ENCODE measurements around the gene DNAJC28.
"Not testable (repeated sequence)": the region's sequence is repeated elsewhere in the genome, so short reads cannot be mapped to it uniquely, and the experiment has no call there.

DNAJC28 gene, protein sequence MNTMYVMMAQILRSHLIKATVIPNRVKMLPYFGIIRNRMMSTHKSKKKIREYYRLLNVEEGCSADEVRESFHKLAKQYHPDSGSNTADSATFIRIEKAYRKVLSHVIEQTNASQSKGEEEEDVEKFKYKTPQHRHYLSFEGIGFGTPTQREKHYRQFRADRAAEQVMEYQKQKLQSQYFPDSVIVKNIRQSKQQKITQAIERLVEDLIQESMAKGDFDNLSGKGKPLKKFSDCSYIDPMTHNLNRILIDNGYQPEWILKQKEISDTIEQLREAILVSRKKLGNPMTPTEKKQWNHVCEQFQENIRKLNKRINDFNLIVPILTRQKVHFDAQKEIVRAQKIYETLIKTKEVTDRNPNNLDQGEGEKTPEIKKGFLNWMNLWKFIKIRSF

DNA sequence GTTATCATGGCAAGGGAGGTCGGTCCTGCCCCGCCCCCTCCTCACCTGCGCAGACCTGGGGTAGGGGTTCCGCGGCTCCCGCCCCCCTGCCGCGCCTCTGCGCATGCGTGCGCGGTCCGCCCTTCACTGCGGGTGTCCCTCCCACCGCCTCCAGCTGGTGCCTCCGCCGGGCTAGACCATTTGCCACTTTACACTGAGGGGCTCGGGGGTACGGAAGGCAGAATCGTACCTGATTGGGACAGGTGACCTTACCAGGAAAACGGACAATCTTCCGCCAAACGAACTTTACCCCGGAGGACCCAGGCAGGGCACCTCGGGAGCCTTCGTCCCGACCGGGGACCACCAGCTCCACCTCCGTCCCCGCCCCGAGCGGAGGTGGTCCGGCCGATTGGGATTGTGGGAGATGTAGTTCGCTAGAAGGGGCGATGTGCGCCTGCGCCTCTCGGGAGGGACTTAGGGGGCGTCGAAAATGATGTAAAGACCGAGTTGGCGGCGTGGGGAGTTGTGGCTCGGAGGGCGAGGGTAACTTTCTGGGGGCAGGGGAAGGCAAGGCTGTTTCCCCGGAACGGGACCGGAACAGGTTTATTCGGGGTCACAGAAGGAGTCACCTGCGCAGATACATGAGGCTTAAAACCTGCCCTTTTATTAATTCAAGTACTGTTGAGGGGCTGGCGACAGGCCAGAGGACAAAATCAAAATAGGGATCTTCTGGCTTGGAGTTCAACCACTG, at the start of gene DNAJC28:
DNAJC28 (minus strand) TSS at position 344 of the 730 bp plus-strand sequence. CDS start 2,323 bp downstream, outside the sequence.
- peak; percentile 66 to 99 (median 92) for DNase-seq

DNA sequence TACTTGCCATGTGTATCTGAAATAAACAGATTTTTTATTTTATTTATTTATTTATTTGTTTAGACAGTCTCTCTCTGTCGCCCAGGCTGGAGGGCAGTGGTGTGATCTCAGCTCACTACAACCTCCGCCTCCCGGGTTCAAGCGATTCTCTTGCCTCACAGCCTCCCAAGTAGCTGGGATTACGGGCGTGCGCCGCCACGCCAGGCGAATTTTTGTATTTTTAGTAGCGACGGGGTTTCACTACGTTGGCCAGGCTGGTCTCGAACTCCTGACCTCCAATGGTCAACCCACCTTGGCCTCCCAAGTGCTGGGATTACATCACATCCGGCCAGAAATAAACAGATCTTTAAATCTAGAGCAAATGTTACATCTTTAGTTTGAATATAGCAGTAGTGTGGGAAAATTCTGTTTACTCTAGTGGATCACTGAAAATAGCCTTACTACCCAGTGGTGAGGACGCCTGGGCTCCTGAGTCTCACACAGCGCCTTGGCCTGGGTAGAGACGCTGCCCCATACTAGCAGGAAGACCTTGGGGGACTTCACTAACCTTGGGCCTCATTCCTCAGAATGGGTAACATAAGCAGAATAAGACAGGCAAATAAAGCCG, 49.7 kb upstream of the DNAJC28 start:
- peak in 1 of 58 donors; percentile 4 for DNase-seq

DNA sequence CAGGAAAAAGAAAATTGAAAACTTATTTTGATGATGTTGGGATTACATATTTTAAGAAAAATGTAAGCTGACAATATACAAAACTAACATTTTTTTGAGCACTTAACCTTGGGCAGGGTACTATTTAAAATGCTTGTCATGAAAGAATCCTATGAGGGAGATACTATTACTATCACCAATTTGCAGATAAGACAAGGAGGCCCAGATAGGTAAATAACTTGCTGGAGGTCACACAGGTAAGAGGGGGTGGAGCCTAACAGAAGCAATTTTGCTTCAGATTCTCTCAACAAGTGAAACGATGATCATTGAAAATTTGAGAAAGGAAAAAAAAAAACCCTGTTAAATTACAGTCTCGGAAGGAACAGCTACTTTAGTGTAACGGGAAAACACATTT, 49.2 kb upstream of the DNAJC28 start:
- DNase-seq = no peak

DNA sequence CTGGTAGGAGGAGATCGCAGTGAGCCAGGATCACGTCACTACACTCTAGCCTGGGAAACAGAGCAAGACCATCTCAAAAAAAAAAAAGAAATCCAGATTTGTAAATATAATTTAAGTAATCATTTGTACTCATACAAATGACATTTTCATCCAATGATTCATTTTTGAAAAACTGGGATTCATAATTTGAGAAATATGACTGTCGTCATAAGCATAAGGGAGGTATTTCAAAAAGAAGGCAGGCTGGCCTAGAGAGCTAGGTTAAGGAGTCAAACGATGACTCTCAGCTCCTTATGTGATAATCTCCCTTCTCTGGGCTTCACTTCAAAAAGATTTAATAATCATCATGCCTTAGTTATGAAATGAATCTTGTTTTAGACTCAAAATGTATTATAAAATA, 48.1 kb upstream of the DNAJC28 start:
- no peak for DNase-seq

DNA sequence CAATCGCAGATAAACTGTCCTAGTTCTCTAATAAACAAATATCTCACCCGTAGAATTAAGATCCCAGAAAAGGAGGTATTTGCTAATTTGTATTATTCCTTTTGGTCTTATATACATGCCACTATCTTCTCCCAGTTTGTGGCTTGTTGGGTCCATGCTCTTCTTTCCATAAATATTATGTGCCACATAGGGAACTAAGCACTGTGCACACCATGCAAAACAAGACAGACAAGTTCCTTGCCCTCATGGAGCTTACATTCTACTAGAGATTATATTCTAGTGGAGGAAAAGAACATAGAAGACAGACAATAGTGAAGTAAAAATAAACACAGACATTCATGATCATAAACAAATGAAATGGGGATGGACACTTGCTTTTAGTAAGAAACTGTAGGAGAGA, 45.7 kb upstream of the DNAJC28 start:
- no peak for DNase-seq

DNA sequence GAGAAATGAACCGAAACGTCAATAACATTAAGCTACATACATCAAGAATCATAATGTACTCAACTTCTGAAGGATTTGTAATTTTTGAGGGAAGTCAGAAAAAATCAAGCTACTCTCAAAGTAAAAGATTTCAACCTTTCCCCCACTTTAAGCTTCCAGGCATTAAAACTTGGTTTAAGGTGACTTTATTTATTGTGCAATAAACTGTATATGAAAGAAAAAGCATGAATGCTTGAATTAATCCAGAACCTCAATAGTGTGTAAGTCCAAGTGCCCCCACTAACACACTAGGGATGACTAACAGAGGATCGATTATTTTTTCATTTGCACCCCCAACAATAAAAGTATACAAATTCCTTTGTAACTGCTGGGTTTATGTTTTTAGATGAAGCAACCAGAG, 39.5 kb upstream of the DNAJC28 start:
- DNase-seq = no peak

DNA sequence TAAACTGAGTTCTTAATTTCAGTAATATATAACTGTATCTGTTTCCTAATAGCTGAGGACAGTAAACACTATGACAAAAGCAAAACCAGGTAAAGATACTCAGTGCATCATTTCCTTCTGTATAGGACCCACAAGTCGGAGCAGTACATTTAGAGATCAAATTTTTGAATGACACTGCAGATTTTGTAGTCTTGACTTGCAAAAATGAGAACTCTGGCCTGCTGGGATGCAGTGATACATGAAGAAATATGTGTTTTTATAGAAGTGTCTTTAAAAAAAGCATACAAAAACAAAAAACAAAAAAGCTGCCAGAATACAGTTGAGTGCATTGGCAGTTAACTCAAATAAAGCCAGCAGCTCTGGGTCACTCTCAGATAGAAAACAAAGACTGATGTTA, 31.4 kb upstream of the DNAJC28 start:
- no peak for DNase-seq

DNA sequence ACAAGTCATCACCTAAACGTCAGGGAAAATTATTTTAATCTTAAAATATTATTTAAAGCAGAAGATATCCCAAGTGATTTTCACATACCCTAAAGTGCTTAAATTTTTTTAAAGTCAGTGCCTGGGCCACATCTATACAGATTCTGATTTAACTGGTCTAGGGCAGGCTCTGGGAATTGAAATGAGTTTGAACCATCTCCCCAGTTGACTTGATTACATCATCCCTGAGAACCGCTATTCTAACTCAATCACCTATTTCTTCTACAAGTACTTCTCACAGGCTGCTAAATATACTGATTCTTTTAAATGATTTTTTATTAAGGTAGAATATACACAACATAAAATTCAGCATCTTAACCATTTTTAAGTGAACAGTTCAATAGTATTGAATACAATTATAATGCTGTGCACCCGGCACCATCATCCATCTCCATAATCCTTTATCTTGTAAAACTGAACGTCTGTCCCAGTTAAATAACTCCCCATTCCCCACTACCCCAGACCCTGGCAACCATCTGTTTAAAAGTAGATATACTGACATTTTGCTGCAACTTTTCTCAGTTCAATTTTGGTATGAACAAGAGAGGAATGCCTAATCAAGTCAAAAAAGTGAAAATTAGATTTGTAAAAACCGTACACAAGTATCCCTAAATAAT, 30.9 kb upstream of the DNAJC28 start:
- no peak for DNase-seq

DNA sequence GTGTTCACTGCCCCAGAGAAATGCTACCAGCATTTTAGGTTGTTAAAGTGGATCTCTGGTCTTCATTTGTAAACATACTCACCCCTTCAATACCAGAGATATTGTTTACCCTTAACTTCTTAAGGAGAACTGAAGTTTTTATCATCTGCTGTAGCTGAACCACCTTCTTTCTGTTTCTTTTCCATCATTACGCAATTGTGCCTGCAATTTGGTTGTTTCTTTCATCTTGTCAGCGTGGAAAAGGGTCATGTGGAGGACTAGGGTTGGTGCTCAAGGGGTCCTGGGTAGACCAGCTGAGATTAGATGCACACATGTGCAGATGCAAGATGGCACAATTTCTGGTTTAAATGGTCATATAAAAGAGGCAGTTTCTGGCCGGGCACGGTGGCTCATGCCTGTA, 27.4 kb upstream of the DNAJC28 start:
- no peak for DNase-seq

DNA sequence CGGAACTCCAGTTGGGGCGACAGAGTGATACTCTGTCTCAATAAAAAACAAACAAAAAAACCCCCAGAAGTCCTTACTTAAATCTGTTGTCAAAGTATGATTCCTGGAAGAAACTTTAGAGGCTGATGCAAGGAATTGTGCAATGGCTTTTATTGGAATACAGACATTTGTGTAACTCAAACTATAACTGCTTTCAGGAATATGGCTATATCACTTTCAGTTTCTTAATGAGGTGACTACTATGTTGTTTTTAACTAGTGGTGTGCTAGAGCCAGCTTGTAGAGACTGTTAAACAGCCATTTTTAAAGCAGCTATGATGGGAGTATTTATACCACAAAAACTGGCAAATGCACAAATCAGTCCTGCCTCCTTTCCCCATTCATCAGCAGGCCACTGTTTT, 22.7 kb upstream of the DNAJC28 start:
- DNase-seq = no peak

DNA sequence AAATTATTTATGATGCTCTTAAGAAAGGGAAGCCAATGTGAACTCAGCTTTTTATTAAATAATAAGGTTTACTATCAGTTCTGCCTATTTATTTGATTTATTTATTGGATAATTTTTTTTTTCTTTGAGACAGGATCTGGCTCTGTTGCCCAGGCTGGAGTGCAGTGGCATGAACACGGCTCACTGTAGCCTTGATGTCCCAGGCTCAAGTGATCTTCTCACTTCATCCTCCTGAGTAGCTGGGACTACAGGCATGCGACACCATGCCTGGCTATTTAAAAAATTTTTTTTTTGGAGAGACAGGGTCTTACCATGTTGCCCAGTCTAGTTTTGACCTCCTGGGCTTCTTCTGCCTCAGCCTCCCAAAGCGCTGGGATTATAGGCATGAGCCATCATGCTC, 21.0 kb upstream of the DNAJC28 start:
- DNase-seq = no peak

DNA sequence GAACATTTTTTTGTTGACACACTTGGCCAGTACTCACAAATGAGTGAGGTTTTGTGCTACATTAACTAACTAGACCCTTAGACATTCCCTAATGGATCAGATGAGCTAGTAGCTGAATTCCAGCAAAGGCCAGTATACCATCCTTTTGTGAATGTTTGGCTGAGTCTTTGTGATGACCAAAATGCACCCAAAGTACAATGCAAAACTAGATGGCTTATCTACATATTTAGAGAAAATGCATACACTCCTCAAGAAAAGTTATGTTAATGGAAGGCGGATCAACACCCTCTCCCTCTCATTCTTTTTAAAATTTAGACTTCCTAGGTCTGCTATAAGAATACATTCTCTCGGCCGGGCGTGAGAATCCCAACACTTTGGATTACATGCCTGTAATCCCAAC, 20.1 kb upstream of the DNAJC28 start:
- DNase-seq = no peak

DNA sequence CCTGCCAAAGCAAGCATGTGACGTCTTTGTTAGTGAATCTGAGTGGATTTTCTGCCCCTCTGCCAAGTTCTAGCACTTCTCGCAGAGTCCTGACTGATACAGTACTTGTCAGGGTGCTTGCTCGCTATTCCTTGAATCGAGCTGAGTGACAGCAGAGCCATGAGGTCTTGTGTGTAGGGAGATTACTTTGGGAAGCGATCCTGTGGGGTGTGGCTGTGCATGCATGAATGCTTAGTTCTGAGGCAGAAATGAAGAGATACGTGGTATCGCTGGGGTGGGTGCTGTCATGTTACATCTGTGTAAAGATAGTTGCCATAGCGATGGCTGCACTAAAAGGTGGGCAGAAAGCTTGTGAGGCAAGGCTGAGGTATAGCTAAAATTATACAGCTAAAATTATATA, 19.3 kb upstream of the DNAJC28 start:
- DNase-seq = peak in 8 of 58 donors; percentile 1 to 45 (median 10)

DNA sequence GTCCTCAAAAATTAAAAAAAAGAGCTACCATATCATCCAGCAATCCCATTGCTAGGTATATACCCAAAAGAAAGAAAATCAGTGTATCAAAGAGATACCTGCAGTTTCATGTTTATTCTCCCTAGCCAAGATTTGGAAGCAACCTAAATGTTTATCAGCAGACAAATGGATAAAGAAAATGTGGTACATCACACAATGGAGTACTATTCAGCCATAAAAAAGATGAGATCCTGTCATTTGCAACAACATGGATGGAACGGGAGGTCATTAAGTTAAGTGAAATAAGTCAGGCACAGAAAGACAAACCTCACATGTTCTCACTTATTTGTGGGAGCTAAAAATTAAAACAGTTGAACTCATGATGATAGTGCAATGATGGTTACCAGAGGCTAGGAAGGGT, 15.5 kb upstream of the DNAJC28 start:
- not testable (repeated sequence) for DNase-seq

DNA sequence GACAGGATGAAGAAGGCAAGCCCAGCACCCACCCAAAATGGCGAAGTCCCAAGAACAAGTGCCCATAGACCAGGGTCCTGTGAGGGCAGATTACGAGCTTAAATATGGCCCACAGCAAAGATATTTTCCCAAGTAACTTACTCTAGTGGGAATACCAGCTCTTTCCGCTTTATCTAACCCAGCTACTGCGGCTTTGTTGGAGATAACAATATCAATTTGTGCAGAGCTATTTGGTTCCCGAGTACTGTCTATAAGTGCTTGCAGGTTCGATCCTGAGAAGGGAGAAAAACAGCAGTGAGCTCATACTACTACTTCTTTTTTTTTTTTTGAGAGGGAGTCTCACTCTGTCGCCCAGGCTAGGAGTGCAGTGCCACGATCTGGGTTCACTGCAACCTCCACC, 14.3 kb upstream of the DNAJC28 start:
- DNase-seq = no peak

DNA sequence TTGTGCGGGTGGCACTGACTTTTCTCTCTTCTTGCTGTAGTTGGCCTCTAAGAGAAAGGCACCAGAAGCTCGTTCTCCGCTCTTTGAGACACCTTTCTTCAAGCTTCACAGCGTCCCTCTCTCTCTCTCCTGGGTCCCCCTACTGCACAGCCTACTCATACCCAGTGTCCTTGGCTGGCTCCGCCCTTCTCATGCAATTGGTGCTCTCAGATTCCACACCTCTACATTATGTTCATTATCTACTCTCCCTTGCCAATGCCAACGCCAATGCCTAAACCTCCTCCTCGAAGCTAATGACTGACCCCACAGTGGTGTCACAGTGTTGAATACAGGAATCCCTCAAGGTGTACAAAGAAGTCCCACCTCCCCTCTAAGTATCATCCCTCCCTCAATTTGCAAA, 4.8 kb upstream of the DNAJC28 start:
- no peak for DNase-seq

DNA sequence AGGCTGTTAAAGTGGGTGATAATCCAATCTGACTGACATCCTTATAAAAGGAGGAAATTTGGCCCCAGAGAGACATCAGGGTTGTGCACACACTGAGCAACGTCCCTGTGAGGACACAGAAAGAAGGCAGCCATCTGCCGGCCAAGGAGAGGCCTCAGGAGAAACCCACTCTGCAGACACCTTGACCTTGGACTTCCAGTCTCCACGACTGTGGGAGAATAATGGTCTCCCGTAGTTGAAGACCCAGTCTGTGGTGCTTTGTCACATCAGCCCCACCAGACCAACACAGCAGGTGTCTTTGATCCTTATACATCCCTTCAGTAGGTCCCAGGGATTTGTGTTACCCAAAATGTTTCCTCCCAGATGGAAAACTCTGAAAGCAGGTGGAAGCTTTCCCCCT, 4.2 kb upstream of the DNAJC28 start:
- DNase-seq = no peak

DNA sequence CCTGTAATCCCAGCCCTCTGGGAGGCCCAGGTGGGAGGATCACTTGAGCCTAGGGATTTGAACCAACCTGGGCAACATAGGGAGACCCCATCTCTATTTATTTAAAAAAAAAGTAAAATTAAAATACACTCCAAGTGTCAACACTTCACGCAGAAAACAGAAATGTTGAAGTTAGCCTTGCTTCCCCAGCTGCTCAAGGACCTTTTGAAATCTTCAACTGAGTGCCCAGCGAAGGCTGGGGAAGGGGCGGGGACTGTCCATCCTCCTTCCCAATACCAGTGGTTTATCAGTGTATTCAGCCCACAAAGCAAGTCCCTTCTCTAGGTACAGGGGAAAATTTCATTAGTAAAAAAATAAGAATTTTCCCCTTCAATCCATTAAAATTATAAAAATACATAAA, 2.2 kb upstream of the DNAJC28 start:
- no peak for DNase-seq

DNA sequence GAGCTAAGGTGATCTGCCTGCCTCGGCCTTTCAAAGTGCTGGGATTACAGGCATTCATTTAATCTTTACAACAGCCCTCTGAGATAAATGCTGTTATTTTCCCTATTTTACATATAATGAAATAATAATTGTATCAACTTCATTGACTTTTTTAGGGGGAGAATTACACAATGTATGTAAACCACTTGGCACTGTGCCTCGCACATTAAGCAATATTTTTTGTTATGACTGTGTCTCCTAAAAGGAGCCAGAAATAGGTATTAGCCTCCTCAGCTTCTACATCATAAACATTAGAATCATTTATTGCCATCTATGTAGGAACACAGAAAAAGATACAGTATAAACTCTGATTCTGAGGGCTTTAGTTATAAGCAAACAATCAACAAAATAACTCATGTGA, 1.1 kb upstream of the DNAJC28 start:
- no peak for DNase-seq

DNA sequence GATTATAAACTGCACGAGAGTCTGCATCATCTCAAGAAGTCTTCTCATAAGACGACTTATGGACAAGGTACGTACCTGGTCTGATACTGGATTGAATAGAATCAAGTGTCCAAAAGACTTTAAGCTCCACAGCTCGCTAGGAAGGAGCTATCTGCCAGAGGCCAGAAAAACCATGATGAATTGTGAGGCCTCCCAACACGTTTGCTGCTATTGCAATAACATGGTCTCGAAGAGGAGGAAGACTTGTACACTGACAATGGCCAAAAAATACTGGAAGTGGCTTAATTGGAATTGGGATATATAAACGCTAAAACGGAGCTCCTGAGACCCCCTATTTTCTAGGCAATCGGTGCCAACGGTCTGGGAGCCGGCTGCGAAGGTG, 534 bp downstream of the DNAJC28 start:
- DNase-seq = peak in 2 of 58 donors; percentile 32 to 34

DNA sequence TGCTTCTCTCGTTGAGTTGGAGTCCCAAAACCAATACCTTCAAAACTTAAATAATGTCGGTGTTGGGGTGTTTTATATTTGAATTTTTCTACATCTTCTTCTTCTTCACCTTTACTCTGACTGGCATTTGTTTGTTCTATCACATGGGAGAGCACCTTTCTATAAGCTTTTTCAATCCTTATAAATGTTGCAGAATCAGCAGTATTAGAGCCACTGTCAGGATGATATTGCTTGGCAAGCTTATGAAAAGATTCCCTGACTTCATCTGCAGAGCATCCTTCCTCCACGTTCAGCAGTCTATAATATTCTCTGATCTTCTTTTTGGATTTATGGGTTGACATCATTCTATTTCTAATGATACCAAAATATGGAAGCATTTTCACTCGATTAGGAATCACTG, 2.6 kb downstream of the DNAJC28 start:
- DNase-seq = no peak

DNA sequence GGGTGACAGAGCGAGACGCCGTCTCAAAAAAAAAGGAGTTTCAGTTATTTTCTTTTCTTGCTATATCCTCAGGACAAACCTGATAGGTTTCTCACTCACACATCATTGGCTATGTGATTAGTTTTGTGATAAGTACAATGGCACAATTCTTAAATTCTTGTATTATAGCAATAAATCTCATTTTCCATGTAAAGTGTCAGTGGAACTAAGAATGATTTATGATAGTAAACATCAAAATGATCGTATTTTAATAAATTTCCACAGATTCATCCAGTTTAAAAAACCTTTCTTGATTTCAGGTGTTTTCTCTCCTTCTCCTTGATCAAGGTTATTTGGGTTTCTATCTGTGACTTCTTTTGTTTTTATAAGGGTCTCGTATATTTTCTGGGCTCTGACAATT, 3.5 kb downstream of the DNAJC28 start:
- DNase-seq = no peak

Data from anterior cingulate cortex (tissue), 58 donors.